GM18499 (cell line): ENCODE data around the gene EFCAB13.
"Not testable (repeated sequence)": the region's sequence is repeated elsewhere in the genome, so short reads cannot be mapped to it uniquely, and the experiment has no call there.

Source experiments
- ATAC-seq: cut with Tn5 transposase; IDR thresholded peaks from one replicate; pipeline ENCODE4 v1.9.1; 2021; ENCODE audit warnings: moderate number of reproducible peaks; ENCODE audit not compliant: insufficient read depth, unreplicated experiment

EFCAB13 gene

GRCh38 chr17:47320879-47321502 is 2.8 kb upstream of the EFCAB13 start:
- no peak for ATAC-seq

- peak; percentile 15 for ATAC-seq
These were observed 667 bp downstream of the EFCAB13 start for GRCh38 chr17:47324224-47325020.

GRCh38 chr17:47325176-47325575 is 1.4 kb downstream of the EFCAB13 start:
- no peak for ATAC-seq

GRCh38 chr17:47330548-47330947 is 6.8 kb downstream of the EFCAB13 start:
- ATAC-seq = no peak

GRCh38 chr17:47332287-47332686 is 8.5 kb downstream of the EFCAB13 start:
- ATAC-seq = no peak

GRCh38 chr17:47335101-47335936 is 11.6 kb downstream of the EFCAB13 start:
- ATAC-seq = no peak

GRCh38 chr17:47338026-47338425 is 14.3 kb downstream of the EFCAB13 start:
- ATAC-seq = no peak

GRCh38 chr17:47352848-47353247 is 29.1 kb downstream of the EFCAB13 start:
- no peak for ATAC-seq

GRCh38 chr17:47358652-47359051 is 34.9 kb downstream of the EFCAB13 start:
- ATAC-seq = no peak

GRCh38 chr17:47363171-47363570 is 39.4 kb downstream of the EFCAB13 start:
- no peak for ATAC-seq

- ATAC-seq = no peak
These were observed 43.5 kb downstream of the EFCAB13 start for GRCh38 chr17:47367257-47367656.

- ATAC-seq = no peak
These were observed 44.5 kb downstream of the EFCAB13 start for GRCh38 chr17:47368262-47368661.

- not testable (repeated sequence) for ATAC-seq
These were observed 47.1 kb downstream of the EFCAB13 start for GRCh38 chr17:47370899-47371298.

GRCh38 chr17:47373002-47373401 is 49.2 kb downstream of the EFCAB13 start:
- no peak for ATAC-seq

GRCh38 chr17:47376247-47376646 is 52.5 kb downstream of the EFCAB13 start:
- ATAC-seq = no peak

GRCh38 chr17:47388825-47389224 is 65.1 kb downstream of the EFCAB13 start:
- ATAC-seq = no peak

GRCh38 chr17:47397532-47398128 is 73.9 kb downstream of the EFCAB13 start:
- ATAC-seq = not testable (repeated sequence)

- ATAC-seq = no peak
These were observed 76.6 kb downstream of the EFCAB13 start for GRCh38 chr17:47400333-47400732.

GRCh38 chr17:47401100-47401499 is 77.3 kb downstream of the EFCAB13 start:
- no peak for ATAC-seq

GRCh38 chr17:47404006-47404405 is 80.3 kb downstream of the EFCAB13 start:
- ATAC-seq = no peak

- no peak for ATAC-seq
These were observed 81.1 kb downstream of the EFCAB13 start for GRCh38 chr17:47404875-47405274.
